ENCODE data around the gene FADS2.

Gene FADS2

GRCh38 chr11:61846362-61847020 is 18.4 kb downstream of the FADS2 start:
- DNase-seq (ENCODE audit: low read depth, low spot score): no peak

- DNase-seq (ENCODE audit: low read depth, low spot score): no peak
These were observed 19.9 kb downstream of the FADS2 start for GRCh38 chr11:61847914-61848581.

DNA sequence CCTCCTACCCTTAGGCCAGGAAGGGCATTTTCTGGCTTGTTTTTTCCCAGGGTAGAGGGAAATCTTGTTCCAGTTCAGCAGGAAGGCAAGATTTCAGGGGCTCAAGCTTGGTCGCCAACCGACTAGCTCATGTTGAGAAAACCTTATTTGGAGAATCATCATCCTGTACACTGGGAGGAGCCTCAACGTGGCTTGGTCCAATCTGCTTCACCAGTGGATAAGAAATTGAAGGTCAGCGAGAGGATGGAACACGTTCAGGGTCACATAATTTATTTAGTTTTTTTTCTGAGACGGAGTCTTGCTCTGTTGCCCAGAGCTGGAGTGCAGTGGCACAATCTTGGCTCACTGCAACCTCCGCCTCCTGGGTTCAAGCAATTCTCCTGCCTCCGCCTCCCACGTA is 20.5 kb downstream of the FADS2 start:
- DNase-seq (ENCODE audit: low read depth, low spot score): no peak

DNA sequence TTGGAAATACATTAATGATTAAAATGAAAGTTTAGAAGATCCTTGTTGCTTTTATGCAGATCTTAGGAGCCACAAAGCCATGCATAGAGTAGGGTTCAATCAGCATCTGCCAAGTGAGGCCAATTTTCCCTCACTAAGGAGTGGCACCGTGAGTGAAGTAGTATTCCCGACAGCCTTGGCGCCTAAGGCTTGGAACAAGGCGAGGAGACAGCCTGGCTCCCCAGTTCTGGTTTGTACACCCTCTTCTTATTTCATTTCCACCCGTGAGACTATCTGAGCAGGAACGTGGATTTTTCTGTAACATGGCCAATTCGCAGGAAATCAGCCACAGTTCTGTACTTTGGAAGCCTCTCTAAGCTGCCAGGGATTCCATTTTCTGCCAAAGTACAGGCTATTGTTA is 22.6 kb downstream of the FADS2 start:
- no peak for DNase-seq (ENCODE audit: low read depth, low spot score)

- no peak for DNase-seq (ENCODE audit: low read depth, low spot score)
These were observed 23.2 kb downstream of the FADS2 start for GRCh38 chr11:61851113-61851899.

DNA sequence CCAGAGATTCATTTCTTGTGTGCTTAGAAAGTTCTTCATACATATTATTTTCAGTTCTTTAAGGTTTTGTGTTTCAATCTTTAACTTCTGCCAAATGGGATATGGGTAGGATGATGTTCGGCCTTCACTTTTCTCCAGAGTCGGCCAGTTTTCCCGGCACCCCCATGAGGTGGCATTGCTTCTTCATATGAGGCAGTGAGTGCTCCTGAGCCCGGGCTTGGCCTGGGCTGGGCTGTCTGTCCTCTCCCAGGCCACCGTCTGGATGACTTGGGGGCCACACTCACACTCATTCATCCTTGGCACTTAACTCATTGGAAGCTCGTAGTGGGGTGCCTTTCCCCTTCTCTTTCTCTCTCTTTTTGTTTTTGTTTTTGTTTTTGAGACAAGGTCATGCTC is 23.8 kb downstream of the FADS2 start:
- no peak for DNase-seq (ENCODE audit: low read depth, low spot score)

GRCh38 chr11:61853698-61854169 is 25.6 kb downstream of the FADS2 start:
- DNase-seq (ENCODE audit: low read depth, low spot score): no peak

GRCh38 chr11:61854206-61854895 is 26.3 kb downstream of the FADS2 start:
- no peak for DNase-seq (ENCODE audit: low read depth, low spot score)

- DNase-seq (ENCODE audit: low read depth, low spot score): no peak
These were observed 27.0 kb downstream of the FADS2 start for GRCh38 chr11:61854966-61855714.

DNA sequence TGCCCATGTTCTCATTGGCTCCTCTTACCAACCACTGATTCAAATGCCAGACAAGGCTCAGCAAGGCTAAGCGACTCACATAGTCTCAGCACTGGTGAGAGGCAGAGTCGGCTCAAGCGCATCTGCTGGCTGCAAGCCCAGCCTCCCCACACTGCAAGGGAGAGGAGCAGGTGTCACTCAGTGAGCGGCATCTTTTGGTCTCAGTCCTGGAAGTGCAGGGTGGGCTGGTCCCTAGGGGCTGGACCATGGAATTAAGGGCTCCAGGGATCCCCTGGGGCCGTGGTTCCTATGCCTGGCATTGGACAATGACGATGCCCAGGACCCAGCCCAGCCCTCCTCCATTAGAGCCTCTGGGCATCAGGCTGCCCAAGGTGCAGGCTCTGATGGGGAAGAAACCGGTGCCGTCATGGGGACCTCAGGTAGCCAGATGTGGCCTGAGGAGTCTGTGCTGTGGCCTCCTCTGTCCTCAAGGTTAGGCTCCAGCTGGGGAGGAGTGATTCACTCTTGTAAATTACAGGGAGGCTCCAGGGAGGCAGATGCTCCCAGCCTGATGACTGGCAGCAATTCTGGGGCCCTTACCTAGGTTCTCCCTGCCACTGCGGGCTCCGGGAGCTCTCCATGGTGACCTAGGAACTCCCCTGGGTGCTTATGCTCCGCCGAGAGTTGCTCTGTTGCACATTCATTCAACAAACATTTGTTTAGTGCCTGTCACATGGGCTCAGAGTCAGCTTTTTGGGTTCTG is 28.0 kb downstream of the FADS2 start:
- no peak for DNase-seq (ENCODE audit: low read depth, low spot score)

- no peak for DNase-seq (ENCODE audit: low read depth, low spot score)
These were observed 32.2 kb downstream of the FADS2 start for GRCh38 chr11:61860054-61860903.

DNA sequence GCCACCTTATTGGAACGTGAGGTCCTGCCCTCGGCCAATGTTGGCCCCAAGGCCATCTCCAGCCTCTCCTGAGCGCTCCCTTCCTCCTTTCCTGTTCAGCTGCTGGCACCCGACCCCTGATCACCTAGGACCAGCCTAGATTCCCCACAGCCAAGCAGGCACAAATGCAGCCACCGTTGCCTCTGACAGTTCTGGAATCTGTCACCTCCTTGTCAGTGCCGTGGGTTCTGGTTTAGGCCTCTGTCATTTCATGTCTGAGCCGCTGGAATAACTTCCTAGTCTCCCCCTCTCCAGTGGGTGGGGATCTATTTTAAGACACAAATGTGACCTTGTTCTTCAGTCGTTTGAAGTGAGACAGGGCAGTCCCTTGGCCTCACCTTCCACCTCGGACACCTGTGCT is 33.5 kb downstream of the FADS2 start:
- DNase-seq (ENCODE audit: low read depth, low spot score): no peak

GRCh38 chr11:61862714-61863547 is 34.8 kb downstream of the FADS2 start:
- DNase-seq (ENCODE audit: low read depth, low spot score): no peak

DNA sequence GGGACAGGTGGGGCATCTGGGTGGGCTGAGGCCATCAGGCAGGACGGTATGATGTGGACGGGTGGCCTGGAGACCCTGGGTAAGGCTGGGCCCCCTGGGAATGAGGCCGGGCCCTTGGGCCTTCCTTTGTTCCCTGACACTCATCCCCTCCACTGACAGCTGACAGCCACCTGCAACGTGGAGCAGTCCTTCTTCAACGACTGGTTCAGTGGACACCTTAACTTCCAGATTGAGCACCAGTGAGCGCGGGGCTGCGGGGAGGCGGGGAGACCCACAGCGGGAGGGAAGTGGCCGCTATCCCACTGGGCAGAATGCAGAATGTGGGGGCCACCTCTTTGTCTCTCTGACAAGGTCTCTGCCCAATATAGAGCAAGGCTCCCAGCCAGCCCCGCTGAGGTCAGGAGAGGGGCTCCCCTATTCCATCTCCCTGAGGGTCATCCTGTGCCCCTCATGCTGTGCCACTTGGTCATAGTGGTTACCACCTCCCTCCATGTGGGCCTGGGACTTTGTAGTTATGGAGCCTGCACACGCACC is 35.5 kb downstream of the FADS2 start:
- no peak for DNase-seq (ENCODE audit: low read depth, low spot score)

- no peak for DNase-seq (ENCODE audit: low read depth, low spot score)
These were observed 37.0 kb downstream of the FADS2 start for GRCh38 chr11:61864814-61865775.

- DNase-seq (ENCODE audit: low read depth, low spot score): no peak
These were observed 38.3 kb downstream of the FADS2 start for GRCh38 chr11:61866231-61866957.

- DNase-seq (ENCODE audit: low read depth, low spot score): no peak
These were observed 38.9 kb downstream of the FADS2 start for GRCh38 chr11:61866958-61867343.

Measured in iPS DF 19.7 (cell line).